Neural progenitor cell (in vitro differentiated cells): ENCODE data around the gene RARRES2. TPM values are rescaled to one million over a fixed set of nuclear protein-coding genes. Genes with fewer than 3 reads are reported as not detected.

ENCODE experiments used
- DNase-seq: peaks from one replicate; pipeline ENCODE4 v3.0.0-alpha.2; 2016; ENCODE audit warnings: low spot score
- H2AFZ ChIP-seq: fragments of 200-600 bp; sonication (generic); replicated peaks from 2 replicates; pipeline ENCODE4 v1.6.1; 2016; ENCODE audit warnings: antibody characterized with exemption
- H3F3A ChIP-seq: fragments of 200-600 bp; sonication (generic); 2 replicates; pipeline ENCODE4 v1.6.1; 2016; ENCODE audit warnings: antibody characterized with exemption, low read depth
- H3K27ac ChIP-seq: fragments of 200-600 bp; sonication (generic); 2 replicates; pipeline ENCODE4 v1.5.1; 2016; ENCODE audit warnings: mild to moderate bottlenecking
- H3K27me3 ChIP-seq: fragments of 200-600 bp; sonication (generic); 2 replicates; pipeline ENCODE4 v1.6.1; 2016; ENCODE audit warnings: mild to moderate bottlenecking, moderate library complexity
- H3K36me3 ChIP-seq: fragments of 200-600 bp; sonication (generic); 2 replicates; pipeline ENCODE4 v1.5.1; 2016
- H3K4me1 ChIP-seq: fragments of 200-600 bp; sonication (generic); 2 replicates; pipeline ENCODE4 v1.6.1; 2016; ENCODE audit warnings: mixed run types
- H3K4me2 ChIP-seq: fragments of 200-600 bp; sonication (generic); 2 replicates; pipeline ENCODE4 v1.6.1; 2016
- H3K4me3 ChIP-seq: fragments of 200-600 bp; sonication (generic); 2 replicates; pipeline ENCODE4 v1.5.1; 2016
- H3K79me2 ChIP-seq: fragments of 200-600 bp; sonication (generic); 2 replicates; pipeline ENCODE4 v1.6.1; 2016; ENCODE audit warnings: low read depth
- H3K9ac ChIP-seq: fragments of 200-600 bp; sonication (generic); 2 replicates; pipeline ENCODE4 v1.6.1; 2016
- H3K9me3 ChIP-seq: fragments of 200-600 bp; sonication (generic); 2 replicates; pipeline ENCODE4 v1.5.1; 2016; ENCODE audit warnings: low read depth
- H4K20me1 ChIP-seq: fragments of 200-600 bp; sonication (generic); 2 replicates; pipeline ENCODE4 v1.6.1; 2016; ENCODE audit warnings: low read depth
- H3K27ac Mint-ChIP-seq: 3 replicates; pipeline ENCODE4 v1.8.0; 2021; ENCODE audit warnings: mixed read lengths
- H3K27me3 Mint-ChIP-seq: 2 replicates; pipeline ENCODE4 v1.8.0; 2022; ENCODE audit warnings: low read depth, mild to moderate bottlenecking, inconsistent platforms, moderate library complexity, mixed read lengths; ENCODE audit not compliant: insufficient read depth
- H3K36me3 Mint-ChIP-seq: 3 replicates; pipeline ENCODE4 v1.8.0; 2021; ENCODE audit warnings: mixed read lengths
- H3K4me1 Mint-ChIP-seq: 3 replicates; pipeline ENCODE4 v1.8.0; 2021; ENCODE audit warnings: mixed read lengths
- H3K4me3 Mint-ChIP-seq: 3 replicates; pipeline ENCODE4 v1.8.0; 2021; ENCODE audit warnings: mild to moderate bottlenecking, moderate library complexity, mixed read lengths
- H3K9me3 Mint-ChIP-seq: 3 replicates; pipeline ENCODE4 v1.8.0; 2020; ENCODE audit warnings: mixed read lengths
- CTCF ChIP-seq: fragments of 200-600 bp; sonication (generic); IDR thresholded peaks from 2 replicates; pipeline ENCODE4 v1.5.1; 2017; ENCODE audit warnings: antibody characterized with exemption, mild to moderate bottlenecking
- EZH2 ChIP-seq: fragments of 200-600 bp; sonication (generic); IDR thresholded peaks from 2 replicates; pipeline ENCODE4 v1.6.1; 2017; ENCODE audit warnings: antibody characterized with exemption, mild to moderate bottlenecking, moderate library complexity
- EZH2phosphoT487 ChIP-seq: fragments of 200-600 bp; sonication (generic); IDR thresholded peaks from 2 replicates; pipeline ENCODE4 v1.6.1; 2017; ENCODE audit warnings: antibody characterized with exemption
- total RNA-seq: library from RNA; depleted of rRNA; stranded (reverse); fragments of >200 nt; gene quantifications from 2 replicates; pipeline ENCODE4 v1.2.3, GENCODE V29; 2015; ENCODE audit warnings: low replicate concordance

Gene RARRES2
- total RNA-seq, 1 donor from 2014 or later: 0.19 TPM

DNA sequence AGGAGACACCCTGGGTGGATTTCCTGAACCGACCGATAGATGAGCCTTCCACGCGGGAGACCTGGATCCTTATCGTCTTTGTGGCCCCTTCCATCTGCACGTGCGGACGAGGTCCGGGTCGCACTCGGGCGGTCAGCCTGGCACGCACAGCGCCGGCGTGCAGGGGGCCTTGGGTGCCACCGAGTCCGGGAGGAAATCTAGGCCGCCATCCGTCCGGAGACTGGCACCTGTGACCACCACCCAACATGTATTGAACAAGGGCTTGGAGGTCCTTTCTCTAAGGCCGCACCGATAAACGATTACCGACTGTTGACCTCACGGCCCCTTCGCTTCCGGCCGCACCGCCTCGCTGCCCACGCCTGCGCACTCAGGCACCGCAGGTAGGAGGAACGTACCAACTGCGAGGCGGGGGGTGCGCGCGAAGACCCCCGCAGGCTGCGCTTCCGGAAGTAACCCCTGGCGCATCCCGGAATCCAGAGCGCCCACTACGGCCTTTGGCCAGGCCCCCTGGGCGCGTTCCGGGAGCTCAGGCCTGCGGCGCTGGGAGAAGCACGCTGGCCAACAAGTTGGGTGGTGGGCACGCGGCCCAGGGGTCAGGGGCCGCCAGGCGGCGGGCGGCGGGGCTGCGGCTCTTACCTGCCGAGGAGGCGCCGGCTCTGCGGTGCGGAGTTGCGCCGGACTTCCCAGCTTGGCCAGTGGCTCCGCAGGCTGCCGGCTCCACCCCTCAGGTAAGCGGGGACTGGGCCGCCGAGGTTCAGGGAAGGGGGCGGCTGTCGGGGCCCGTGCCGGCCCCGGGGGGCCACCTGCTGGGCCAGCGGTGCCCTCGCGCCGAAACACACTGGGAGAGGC is 18.4 kb downstream of the RARRES2 start, which contains the start of the genes ACTR3C and LRRC61:
Gene ACTR3C (minus strand): TSS at position 713 of the 849 bp plus-strand sequence. CDS start 28,249 bp downstream, outside the sequence.
Gene LRRC61 (plus strand): TSS at position 523 of the 849 bp plus-strand sequence. CDS start 13,507 bp downstream, outside the sequence.
- peak within 1 kb of the TSS; percentile 76 for H3K4me3 Mint-ChIP-seq

DNA sequence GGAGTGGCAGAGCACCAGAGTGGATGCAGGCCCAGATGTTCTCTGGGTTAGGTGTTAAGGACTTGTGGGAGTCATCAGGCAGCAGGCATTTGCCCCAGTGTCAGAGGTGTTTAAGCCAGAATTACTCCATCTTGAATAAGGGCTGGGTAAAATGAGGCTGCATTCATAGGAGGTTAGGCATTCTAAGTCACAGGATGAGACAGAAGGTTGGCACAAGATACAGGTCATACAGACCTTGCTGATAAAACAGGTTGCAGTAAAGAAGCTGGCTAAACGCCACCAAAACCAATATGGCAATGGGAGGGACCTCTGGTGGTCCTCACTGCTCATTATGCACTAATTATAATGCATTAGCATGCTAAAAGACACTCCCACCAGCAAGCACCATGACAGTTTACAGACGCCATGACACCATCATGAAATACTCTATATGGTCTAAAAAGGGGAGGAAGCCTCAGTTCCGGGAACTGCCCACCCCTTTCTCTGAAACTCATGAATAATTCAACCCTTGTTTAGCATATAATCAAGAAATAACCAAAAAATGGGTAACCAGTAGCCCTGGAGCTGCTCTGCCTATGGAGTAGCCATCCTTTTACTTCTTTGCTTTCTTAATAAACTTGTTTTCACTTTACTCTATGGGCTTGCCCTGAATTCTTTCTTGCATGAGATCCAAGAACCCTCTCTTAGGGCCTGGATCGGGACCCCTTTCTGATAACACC is 19.2 kb downstream of the RARRES2 start:
- Histone ChIP-seq H3K4me1 (peaks cover 9% of the 10 kb centered on the region), H3F3A (peaks cover 10% of the 10 kb centered on the region), H3K36me3 (no peaks in the 10 kb centered on the region), H3K27ac (no peak overlapping the region), H3K9ac (no peak overlapping the region), H3K9me3 (no peaks in the 10 kb centered on the region), H4K20me1 (no peaks in the 10 kb centered on the region), H2AFZ (peak overlapping the region; percentile 12), H3K4me2 (peak overlapping the region; percentile 55), H3K27me3 (no peaks in the 10 kb centered on the region), H3K79me2 (peaks cover 7% of the 10 kb centered on the region), H3K4me3 (peak overlapping the region; percentile 38)
- Mint-ChIP-seq H3K27me3 (peaks cover 6% of the 10 kb centered on the region), H3K27ac (no peak overlapping the region), H3K4me1 (peaks cover 21% of the 10 kb centered on the region), H3K36me3 (no peaks in the 10 kb centered on the region), H3K9me3 (peaks cover 2% of the 10 kb centered on the region), H3K4me3 (no peak overlapping the region)
- TF ChIP-seq EZH2phosphoT487: no peak
- no peak for TF ChIP-seq CTCF
- no peak for TF ChIP-seq EZH2
- DNase-seq: no peak

More for the DNA sequence above, 18.4 kb downstream of the RARRES2 start, which contains the start of the genes ACTR3C and LRRC61:
- no peak within 1 kb of the TSS for H3K9ac ChIP-seq
- peak within 1 kb of the TSS; percentile 55 for H3K4me2 ChIP-seq
- no peaks in the 10 kb centered on the region for H3K27me3 ChIP-seq
- peaks cover 7% of the 10 kb centered on the region for H3K79me2 ChIP-seq
- Mint-ChIP-seq H3K27ac (peak within 1 kb of the TSS; percentile 76), H3K4me1 (peaks cover 21% of the 10 kb centered on the region), H3K27me3 (peaks cover 6% of the 10 kb centered on the region), H3K9me3 (peaks cover 2% of the 10 kb centered on the region), H3K36me3 (no peaks in the 10 kb centered on the region)
- TF ChIP-seq EZH2: no peak
- no peak for TF ChIP-seq CTCF
- no peak for TF ChIP-seq EZH2phosphoT487
- H3F3A ChIP-seq: peaks cover 6% of the 10 kb centered on the region
- no peaks in the 10 kb centered on the region for H3K9me3 ChIP-seq
- no peaks in the 10 kb centered on the region for H4K20me1 ChIP-seq
- peak within 1 kb of the TSS; percentile 38 for H3K4me3 ChIP-seq
- peaks cover 9% of the 10 kb centered on the region for H3K4me1 ChIP-seq
- peak; percentile 57 for DNase-seq
- H3K36me3 ChIP-seq: no peaks in the 10 kb centered on the region
- peak within 1 kb of the TSS; percentile 26 for H2AFZ ChIP-seq
- no peak within 1 kb of the TSS for H3K27ac ChIP-seq

DNA sequence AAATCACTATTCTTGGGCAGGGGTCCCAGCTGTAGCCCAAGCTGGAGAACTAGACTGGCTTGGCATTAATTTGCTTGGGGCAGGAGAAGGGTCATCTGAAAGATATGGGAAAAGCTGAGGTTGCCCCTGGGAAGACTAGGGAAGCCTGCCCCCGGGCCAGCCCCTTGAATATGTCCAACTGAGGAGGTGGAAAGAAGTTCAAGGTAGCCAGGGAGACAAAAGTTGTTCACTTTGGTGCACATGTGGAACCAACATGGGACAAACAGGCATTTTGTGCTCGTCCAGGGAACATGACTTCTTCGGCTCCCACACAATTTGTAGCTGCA is 19.7 kb downstream of the RARRES2 start:
- Histone ChIP-seq H3K9me3 (no peaks in the 10 kb centered on the region), H3K27ac (no peak overlapping the region), H3K79me2 (peaks cover 7% of the 10 kb centered on the region), H2AFZ (no peak overlapping the region), H3K4me1 (peaks cover 9% of the 10 kb centered on the region), H3K27me3 (no peaks in the 10 kb centered on the region), H4K20me1 (no peaks in the 10 kb centered on the region), H3K36me3 (no peaks in the 10 kb centered on the region), H3K4me3 (no peak overlapping the region), H3K4me2 (no peak overlapping the region), H3K9ac (no peak overlapping the region), H3F3A (peaks cover 10% of the 10 kb centered on the region)
- no peak overlapping the region for H3K4me3 Mint-ChIP-seq
- H3K36me3 Mint-ChIP-seq: no peaks in the 10 kb centered on the region
- H3K9me3 Mint-ChIP-seq: peaks cover 2% of the 10 kb centered on the region
- peaks cover 7% of the 10 kb centered on the region for H3K27me3 Mint-ChIP-seq
- no peak for DNase-seq
- TF ChIP-seq EZH2phosphoT487 (no peak), EZH2 (no peak), CTCF (no peak)
- peaks cover 21% of the 10 kb centered on the region for H3K4me1 Mint-ChIP-seq
- no peak overlapping the region for H3K27ac Mint-ChIP-seq
